ENCODE measurements around the gene KCNAB3.

DNA sequence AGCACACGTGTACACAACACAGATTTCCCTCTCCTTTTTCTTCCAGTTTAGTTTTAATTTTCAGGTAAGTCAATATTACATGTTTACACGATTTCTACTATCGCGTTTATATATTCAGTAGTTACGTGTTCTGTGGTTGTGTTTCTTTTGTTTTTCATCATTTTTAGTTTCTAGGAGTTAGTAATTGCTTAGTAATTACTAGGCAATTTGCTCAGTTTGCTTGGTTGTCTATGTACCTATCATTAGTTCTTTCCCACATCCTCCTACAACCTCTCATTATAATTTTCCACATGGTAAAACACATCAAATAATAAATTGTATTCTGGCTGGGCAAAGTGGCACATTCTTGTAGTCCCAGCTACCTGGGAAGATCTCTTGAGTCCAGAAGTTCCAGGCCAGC, 48.1 kb upstream of the KCNAB3 start:
- TF ChIP-seq, protein P1, sequence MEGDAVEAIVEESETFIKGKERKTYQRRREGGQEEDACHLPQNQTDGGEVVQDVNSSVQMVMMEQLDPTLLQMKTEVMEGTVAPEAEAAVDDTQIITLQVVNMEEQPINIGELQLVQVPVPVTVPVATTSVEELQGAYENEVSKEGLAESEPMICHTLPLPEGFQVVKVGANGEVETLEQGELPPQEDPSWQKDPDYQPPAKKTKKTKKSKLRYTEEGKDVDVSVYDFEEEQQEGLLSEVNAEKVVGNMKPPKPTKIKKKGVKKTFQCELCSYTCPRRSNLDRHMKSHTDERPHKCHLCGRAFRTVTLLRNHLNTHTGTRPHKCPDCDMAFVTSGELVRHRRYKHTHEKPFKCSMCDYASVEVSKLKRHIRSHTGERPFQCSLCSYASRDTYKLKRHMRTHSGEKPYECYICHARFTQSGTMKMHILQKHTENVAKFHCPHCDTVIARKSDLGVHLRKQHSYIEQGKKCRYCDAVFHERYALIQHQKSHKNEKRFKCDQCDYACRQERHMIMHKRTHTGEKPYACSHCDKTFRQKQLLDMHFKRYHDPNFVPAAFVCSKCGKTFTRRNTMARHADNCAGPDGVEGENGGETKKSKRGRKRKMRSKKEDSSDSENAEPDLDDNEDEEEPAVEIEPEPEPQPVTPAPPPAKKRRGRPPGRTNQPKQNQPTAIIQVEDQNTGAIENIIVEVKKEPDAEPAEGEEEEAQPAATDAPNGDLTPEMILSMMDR (IDR thresholded peaks at IDR 0.05): no peak
- TF ChIP-seq POLR2A (IDR thresholded peaks at IDR 0.05): no peak

All from lower leg skin (tissue), 3 donors.